K562 (cell line): Measurements from ENCODE around the gene DNASE2. TPM values are rescaled to one million over a fixed set of nuclear protein-coding genes. Genes with fewer than 3 reads are reported as not detected.

Experiments used
- DDX20 ChIP-seq: fragments of 450-650 bp; IDR thresholded peaks from 2 replicates; pipeline ENCODE4 v1.6.1; 2016; ENCODE audit warnings: missing genetic modification characterization, low read depth, mild to moderate bottlenecking, missing compliant biosample characterization, moderate library complexity
- ESRRB ChIP-seq: fragments of 250-450 bp; sonication (Bioruptor Pico); IDR thresholded peaks from 2 replicates; pipeline ENCODE4 v1.5.0; 2020; ENCODE audit warnings: mild to moderate bottlenecking, moderate library complexity, borderline replicate concordance
- EWSR1 ChIP-seq: fragments of 450-650 bp; IDR thresholded peaks from 2 replicates; pipeline ENCODE4 v1.6.1; 2018; ENCODE audit warnings: borderline replicate concordance, mild to moderate bottlenecking, low read depth, moderate library complexity; ENCODE audit not compliant: partially characterized antibody
- FOXM1 ChIP-seq, 2 experiments: fragments of 450-650 bp in 1 of 2; sonication (generic) in 1 of 2; formaldehyde crosslinking in 1 of 2; IDR thresholded peaks; 2 replicates each; pipeline versions ENCODE4 v1.6.1 to v1.9.0; 2017 to 2022; ENCODE audit warnings: low read depth in 2 of 2, mild to moderate bottlenecking in 2 of 2, missing genetic modification reagents in 1 of 2, moderate library complexity in 1 of 2
- HDGF ChIP-seq: fragments of 450-650 bp; IDR thresholded peaks from 2 replicates; pipeline ENCODE4 v1.6.1; 2016
- ILF3 ChIP-seq: fragments of 450-650 bp; IDR thresholded peaks from 2 replicates; pipeline ENCODE4 v1.6.1; 2018; ENCODE audit warnings: antibody characterized with exemption, mild to moderate bottlenecking, moderate library complexity, borderline replicate concordance
- KDM5B ChIP-seq: fragments of 200-600 bp; sonication (generic); IDR thresholded peaks from 2 replicates; pipeline ENCODE4 v1.6.1; 2012; ENCODE audit warnings: low read depth, mild to moderate bottlenecking, moderate library complexity, low read length, control low read depth, inconsistent platforms; ENCODE audit not compliant: insufficient replicate concordance
- RBM17 ChIP-seq: fragments of 200-400 bp; formaldehyde crosslinking; IDR thresholded peaks from 2 replicates; pipeline ENCODE4 v1.6.1; 2017; ENCODE audit warnings: low read depth, mild to moderate bottlenecking, low read length, borderline replicate concordance
- SREBF1 ChIP-seq: fragments of 150-350 bp; IDR thresholded peaks from 2 replicates; pipeline ENCODE4 v1.6.1; 2014; ENCODE audit warnings: antibody characterized with exemption, low read depth, low read length, borderline replicate concordance
- ZBED1 ChIP-seq: IDR thresholded peaks from 2 replicates; pipeline ENCODE4 v1.6.1; 2014
- ZNF175 ChIP-seq: fragments of 200-800 bp; sonication (Bioruptor generic); IDR thresholded peaks from 2 replicates; pipeline ENCODE4 v1.6.1; 2016; ENCODE audit warnings: low read depth, mild to moderate bottlenecking, missing genetic modification characterization, missing compliant biosample characterization
- ZNF766 ChIP-seq: fragments of 200-800 bp; sonication (Bioruptor generic); conservative IDR thresholded peaks from 2 replicates; pipeline ENCODE4 v1.6.1; 2016; ENCODE audit warnings: missing genetic modification characterization, missing compliant biosample characterization
- polyA plus RNA-seq, 8 experiments: library from polyadenylated mRNA; depleted of rRNA in 4 of 8; stranded (reverse) in 5 of 8; unstranded in 3 of 8; fragments of >200 nt; fragmentation: Nextera tagmentation in 2 of 8; fragmentation: Illumina TruSeq in 1 of 8; extraction: Ambion mirVana in 2 of 8; extraction: Trizol in 1 of 8; gene quantifications; 2 replicates each; pipeline versions ENCODE4 v1.2.1 to v1.2.3, GENCODE V29; 2011 to 2014; ENCODE audit warnings: inconsistent platforms in 1 of 8, missing spikeins in 1 of 8
- total RNA-seq, 7 experiments: library from RNA; depleted of rRNA in 6 of 7; stranded (reverse); fragments of >200 nt in 6 of 7; fragmentation: Illumina TruSeq in 2 of 7; extraction: Trizol in 2 of 7; gene quantifications; 2 replicates each; pipeline versions ENCODE4 v1.2.1 to v1.2.3, GENCODE V29; 2011 to 2021; ENCODE audit warnings: low replicate concordance in 1 of 7
- TF ChIP-seq, protein P1 (sequence below): fragments of 250-450 bp; sonication (Bioruptor Pico); IDR thresholded peaks from 2 replicates; pipeline ENCODE4 v1.5.1; 2021; ENCODE audit warnings: mild to moderate bottlenecking
- TF ChIP-seq, protein P2 (sequence below): sonication (generic); formaldehyde crosslinking; IDR thresholded peaks from 2 replicates; pipeline ENCODE4 v1.8.0; 2022; ENCODE audit warnings: mild to moderate bottlenecking, low read depth, missing genetic modification reagents
- TF ChIP-seq, protein P3 (sequence below): sonication (generic); formaldehyde crosslinking; IDR thresholded peaks from 2 replicates; pipeline ENCODE4 v1.8.0; 2022; ENCODE audit warnings: missing genetic modification reagents, mild to moderate bottlenecking, moderate library complexity, borderline replicate concordance
- TF ChIP-seq, protein P4 (sequence below): fragments of 450-650 bp; formaldehyde crosslinking; IDR thresholded peaks from 2 replicates; pipeline ENCODE4 v1.4.0; 2020; ENCODE audit warnings: mild to moderate bottlenecking, moderate library complexity
- TF ChIP-seq, protein P5 (sequence below): fragments of 250-450 bp; sonication (Bioruptor Pico); IDR thresholded peaks from 2 replicates; pipeline ENCODE4 v1.8.0; 2022; ENCODE audit warnings: moderate library complexity, mild to moderate bottlenecking, inconsistent platforms

Gene DNASE2
- total and polyA plus RNA-seq, 9 of the 15 experiments (the other 6 are each of a cell fraction or from before 2014, with no cell fraction given): 4.4 to 27.0 (median 20.2) TPM

DNA sequence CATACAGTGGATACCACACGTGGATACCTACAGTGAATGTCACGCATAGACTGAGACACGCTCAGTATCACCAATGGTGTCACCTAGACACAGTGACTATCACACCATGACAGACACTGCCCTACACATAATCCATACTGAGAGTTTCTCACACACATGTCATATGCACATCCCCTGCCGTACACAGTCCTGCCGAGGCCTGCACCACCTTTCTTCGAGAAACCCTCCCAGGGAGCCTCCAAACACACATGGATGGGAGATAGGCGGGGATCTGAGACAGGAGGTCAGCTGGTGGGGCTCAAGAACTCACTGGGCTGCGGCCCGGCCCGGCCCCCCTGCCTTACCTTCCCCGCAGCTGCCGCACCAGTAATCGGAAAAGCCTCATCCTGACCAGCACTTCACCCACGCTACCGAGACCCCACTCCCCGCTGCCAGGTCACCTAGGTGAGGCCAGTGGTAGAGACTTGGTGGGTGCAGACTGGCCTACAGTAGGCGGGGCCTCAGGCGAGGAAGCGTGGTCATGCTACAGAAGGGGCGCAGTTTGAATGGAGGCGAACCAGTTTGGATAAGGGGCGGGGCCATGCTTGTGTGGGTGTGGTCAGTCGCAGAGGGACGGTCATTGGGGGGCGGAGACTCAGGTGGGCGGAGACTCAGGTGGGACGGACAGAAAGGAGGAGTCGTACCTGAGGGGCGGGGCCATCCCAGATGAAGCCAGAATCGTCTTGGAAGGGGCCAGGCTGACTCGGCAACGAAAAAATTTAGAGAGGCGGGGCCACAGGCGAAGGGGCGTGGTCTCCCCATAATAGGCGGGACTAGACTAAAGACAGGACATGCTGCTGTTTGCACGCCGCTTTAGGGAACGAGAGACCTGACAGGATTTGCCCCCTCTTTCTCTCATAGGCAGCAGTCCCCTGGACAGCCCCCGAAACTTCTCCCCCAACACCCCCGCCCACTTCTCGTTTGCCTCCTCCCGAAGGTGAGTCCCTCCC, 40.9 kb downstream of the DNASE2 start (continued):
- TF ChIP-seq, protein P1, sequence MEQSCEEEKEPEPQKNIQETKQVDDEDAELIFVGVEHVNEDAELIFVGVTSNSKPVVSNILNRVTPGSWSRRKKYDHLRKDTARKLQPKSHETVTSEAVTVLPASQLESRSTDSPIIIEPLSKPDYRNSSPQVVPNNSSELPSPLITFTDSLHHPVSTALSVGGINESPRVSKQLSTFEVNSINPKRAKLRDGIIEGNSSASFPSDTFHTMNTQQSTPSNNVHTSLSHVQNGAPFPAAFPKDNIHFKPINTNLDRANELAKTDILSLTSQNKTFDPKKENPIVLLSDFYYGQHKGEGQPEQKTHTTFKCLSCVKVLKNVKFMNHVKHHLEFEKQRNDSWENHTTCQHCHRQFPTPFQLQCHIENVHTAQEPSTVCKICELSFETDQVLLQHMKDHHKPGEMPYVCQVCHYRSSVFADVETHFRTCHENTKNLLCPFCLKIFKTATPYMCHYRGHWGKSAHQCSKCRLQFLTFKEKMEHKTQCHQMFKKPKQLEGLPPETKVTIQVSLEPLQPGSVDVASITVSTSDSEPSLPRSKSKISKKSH: no peak
- no peak for TF ChIP-seq ILF3
- TF ChIP-seq, protein P2, sequence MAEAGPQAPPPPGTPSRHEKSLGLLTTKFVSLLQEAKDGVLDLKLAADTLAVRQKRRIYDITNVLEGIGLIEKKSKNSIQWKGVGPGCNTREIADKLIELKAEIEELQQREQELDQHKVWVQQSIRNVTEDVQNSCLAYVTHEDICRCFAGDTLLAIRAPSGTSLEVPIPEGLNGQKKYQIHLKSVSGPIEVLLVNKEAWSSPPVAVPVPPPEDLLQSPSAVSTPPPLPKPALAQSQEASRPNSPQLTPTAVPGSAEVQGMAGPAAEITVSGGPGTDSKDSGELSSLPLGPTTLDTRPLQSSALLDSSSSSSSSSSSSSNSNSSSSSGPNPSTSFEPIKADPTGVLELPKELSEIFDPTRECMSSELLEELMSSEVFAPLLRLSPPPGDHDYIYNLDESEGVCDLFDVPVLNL: 0 out of 2 replicates have a peak, but pooled peaks have one; percentile 28
- TF ChIP-seq, protein P3, sequence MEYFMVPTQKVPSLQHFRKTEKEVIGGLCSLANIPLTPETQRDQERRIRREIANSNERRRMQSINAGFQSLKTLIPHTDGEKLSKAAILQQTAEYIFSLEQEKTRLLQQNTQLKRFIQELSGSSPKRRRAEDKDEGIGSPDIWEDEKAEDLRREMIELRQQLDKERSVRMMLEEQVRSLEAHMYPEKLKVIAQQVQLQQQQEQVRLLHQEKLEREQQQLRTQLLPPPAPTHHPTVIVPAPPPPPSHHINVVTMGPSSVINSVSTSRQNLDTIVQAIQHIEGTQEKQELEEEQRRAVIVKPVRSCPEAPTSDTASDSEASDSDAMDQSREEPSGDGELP (CRISPR knock-in tag): peak; percentile 84
- no peak for TF ChIP-seq ESRRB (CRISPR knock-in tag)
- TF ChIP-seq DDX20 (tag): no peak
- peak; percentile 99 for TF ChIP-seq HDGF
- no peak for TF ChIP-seq KDM5B
- no peak for TF ChIP-seq SREBF1
- TF ChIP-seq, protein P4, sequence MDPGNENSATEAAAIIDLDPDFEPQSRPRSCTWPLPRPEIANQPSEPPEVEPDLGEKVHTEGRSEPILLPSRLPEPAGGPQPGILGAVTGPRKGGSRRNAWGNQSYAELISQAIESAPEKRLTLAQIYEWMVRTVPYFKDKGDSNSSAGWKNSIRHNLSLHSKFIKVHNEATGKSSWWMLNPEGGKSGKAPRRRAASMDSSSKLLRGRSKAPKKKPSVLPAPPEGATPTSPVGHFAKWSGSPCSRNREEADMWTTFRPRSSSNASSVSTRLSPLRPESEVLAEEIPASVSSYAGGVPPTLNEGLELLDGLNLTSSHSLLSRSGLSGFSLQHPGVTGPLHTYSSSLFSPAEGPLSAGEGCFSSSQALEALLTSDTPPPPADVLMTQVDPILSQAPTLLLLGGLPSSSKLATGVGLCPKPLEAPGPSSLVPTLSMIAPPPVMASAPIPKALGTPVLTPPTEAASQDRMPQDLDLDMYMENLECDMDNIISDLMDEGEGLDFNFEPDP (CRISPR knock-in tag): no peak
- TF ChIP-seq, protein P5, sequence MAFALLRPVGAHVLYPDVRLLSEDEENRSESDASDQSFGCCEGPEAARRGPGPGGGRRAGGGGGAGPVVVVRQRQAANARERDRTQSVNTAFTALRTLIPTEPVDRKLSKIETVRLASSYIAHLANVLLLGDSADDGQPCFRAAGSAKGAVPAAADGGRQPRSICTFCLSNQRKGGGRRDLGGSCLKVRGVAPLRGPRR (CRISPR knock-in tag): no peak
- no peak for TF ChIP-seq RBM17
- TF ChIP-seq ZNF766 (CRISPR knock-in tag): no peak
- TF ChIP-seq FOXM1 (IDR thresholded peaks at IDR 0.05; ENCODE audit: low read depth): no peak
- TF ChIP-seq FOXM1 (CRISPR knock-in tag; IDR thresholded peaks at IDR 0.05; ENCODE audit: low read depth): no peak
- no peak for TF ChIP-seq EWSR1
- no peak for TF ChIP-seq ZBED1
- no peak for TF ChIP-seq ZNF175 (CRISPR knock-in tag)
